Medulla oblongata (tissue), 1 donor: ENCODE results near the gene MSI2.
A peak's percentile ranks its signal among the peaks of the same experiment; 100 is the strongest.

ENCODE experiments used
- DNase-seq: peaks from one replicate; pipeline ENCODE4 v3.0.0-alpha.2; 2015; ENCODE audit errors: extremely low spot score

MSI2 gene

GRCh38 chr17:57574040-57574513, 317.8 kb downstream of the MSI2 start:
- DNase-seq: peak; percentile 90

GRCh38 chr17:57576744-57577143, 320.4 kb downstream of the MSI2 start:
- DNase-seq: no peak

- peak; percentile 77 for DNase-seq
Measured at GRCh38 chr17:57577751-57578607, 321.7 kb downstream of the MSI2 start.

- DNase-seq: no peak
Measured at GRCh38 chr17:57578608-57579225, 322.4 kb downstream of the MSI2 start.

- no peak for DNase-seq
Measured at GRCh38 chr17:57579245-57579644, 322.9 kb downstream of the MSI2 start.

GRCh38 chr17:57580055-57580739, 323.9 kb downstream of the MSI2 start:
- no peak for DNase-seq

GRCh38 chr17:57582881-57583756, 326.8 kb downstream of the MSI2 start:
- no peak for DNase-seq

- no peak for DNase-seq
Measured at GRCh38 chr17:57584050-57584551, 327.8 kb downstream of the MSI2 start.

- no peak for DNase-seq
Measured at GRCh38 chr17:57585341-57586195, 329.2 kb downstream of the MSI2 start.

- DNase-seq: no peak
Measured at GRCh38 chr17:57586196-57586740, 329.9 kb downstream of the MSI2 start.

GRCh38 chr17:57586742-57587141, 330.4 kb downstream of the MSI2 start:
- no peak for DNase-seq

- no peak for DNase-seq
Measured at GRCh38 chr17:57587193-57587969, 331.1 kb downstream of the MSI2 start.

- DNase-seq: no peak
Measured at GRCh38 chr17:57588086-57588485, 331.8 kb downstream of the MSI2 start.

- DNase-seq: no peak
Measured at GRCh38 chr17:57589151-57590034, 333.1 kb downstream of the MSI2 start.

GRCh38 chr17:57593739-57594462, 337.6 kb downstream of the MSI2 start:
- DNase-seq: no peak

GRCh38 chr17:57594767-57595166, 338.4 kb downstream of the MSI2 start:
- no peak for DNase-seq

- no peak for DNase-seq
Measured at GRCh38 chr17:57595426-57595825, 339.1 kb downstream of the MSI2 start.
